ENCODE measurements around the gene CBLC. TPM values are rescaled to one million over a fixed set of nuclear protein-coding genes. Genes with fewer than 3 reads are reported as not detected.
"Not testable (repeated sequence)": the region's sequence is repeated elsewhere in the genome, so short reads cannot be mapped to it uniquely, and the experiment has no call there.

CBLC gene
- polyA plus RNA-seq, 1 experiment = not detected

DNA sequence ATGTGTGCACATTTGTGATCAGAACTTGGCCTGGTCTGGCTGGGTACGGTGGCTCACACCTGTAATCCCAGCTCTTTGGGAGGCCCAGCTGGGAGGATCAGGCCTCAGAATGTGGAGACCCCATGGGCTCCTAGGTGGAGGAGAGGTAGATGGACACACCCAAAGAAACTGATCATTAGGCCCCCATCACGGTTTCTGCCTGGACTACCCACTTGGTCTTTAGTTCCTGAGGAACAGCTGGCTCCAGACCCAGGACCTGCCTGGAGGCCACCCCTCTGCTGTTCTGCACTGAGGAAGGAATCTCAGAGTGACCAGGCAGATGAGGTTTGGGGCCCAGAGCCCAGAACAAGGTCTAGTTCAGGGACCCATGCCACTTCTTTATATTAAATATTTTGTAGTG lies 1.5 kb downstream of the CBLC start:
- Histone ChIP-seq H3K27me3 (ENCODE audit: control insufficient read depth, insufficient read depth, low read length) (no peaks in the 10 kb centered on the region), H3K27ac (ENCODE audit: low read depth, low read length) (no peak overlapping the region), H3K4me3 (ENCODE audit: low read depth, low read length) (no peak overlapping the region), H3K9me3 (ENCODE audit: control insufficient read depth, insufficient read depth, low read length) (no peaks in the 10 kb centered on the region)
- CTCF ChIA-PET = interaction anchor here (2.5 kb wide), 2 partner anchors 8 to 67 kb away, joined by 10 to 13 read pairs; partner anchors contain the start of gene NECTIN2
- TF ChIP-seq, protein P1, sequence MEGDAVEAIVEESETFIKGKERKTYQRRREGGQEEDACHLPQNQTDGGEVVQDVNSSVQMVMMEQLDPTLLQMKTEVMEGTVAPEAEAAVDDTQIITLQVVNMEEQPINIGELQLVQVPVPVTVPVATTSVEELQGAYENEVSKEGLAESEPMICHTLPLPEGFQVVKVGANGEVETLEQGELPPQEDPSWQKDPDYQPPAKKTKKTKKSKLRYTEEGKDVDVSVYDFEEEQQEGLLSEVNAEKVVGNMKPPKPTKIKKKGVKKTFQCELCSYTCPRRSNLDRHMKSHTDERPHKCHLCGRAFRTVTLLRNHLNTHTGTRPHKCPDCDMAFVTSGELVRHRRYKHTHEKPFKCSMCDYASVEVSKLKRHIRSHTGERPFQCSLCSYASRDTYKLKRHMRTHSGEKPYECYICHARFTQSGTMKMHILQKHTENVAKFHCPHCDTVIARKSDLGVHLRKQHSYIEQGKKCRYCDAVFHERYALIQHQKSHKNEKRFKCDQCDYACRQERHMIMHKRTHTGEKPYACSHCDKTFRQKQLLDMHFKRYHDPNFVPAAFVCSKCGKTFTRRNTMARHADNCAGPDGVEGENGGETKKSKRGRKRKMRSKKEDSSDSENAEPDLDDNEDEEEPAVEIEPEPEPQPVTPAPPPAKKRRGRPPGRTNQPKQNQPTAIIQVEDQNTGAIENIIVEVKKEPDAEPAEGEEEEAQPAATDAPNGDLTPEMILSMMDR (IDR thresholded peaks at IDR 0.05; ENCODE audit: low read depth, low read length) = no peak
- no peak for DNase-seq (ENCODE audit: low read depth, low spot score)
- POLR2A ChIA-PET = interaction anchor here (0.7 kb wide), 1 partner anchor 124 kb away, joined by 3 read pairs; no protein-coding TSS in a partner anchor

DNA sequence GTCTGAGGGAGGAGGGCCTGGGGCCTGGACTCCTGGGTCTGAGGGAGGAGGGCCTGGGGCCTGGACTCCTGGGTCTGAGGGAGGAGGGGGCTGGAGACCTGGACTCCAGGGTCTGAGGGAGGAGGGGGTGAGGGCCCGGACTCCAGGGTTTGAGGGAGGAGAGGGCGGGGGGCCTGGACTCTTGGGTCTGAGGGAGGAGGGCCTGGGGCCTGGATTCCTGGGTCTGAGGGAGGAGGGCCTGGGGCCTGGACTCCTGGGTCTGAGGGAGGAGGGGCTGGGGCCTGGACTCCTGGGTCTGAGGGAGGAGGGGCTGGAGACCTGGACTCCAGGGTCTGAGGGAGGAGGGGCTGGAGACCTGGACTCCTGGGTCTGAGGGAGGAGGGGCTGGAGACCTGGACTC lies 4.0 kb downstream of the CBLC start:
- H3K27me3 ChIP-seq (ENCODE audit: control insufficient read depth, insufficient read depth, low read length); H3K9me3 ChIP-seq (ENCODE audit: control insufficient read depth, insufficient read depth, low read length); H3K27ac ChIP-seq (ENCODE audit: low read depth, low read length); H3K4me3 ChIP-seq (ENCODE audit: low read depth, low read length); POLR2A ChIA-PET; DNase-seq (ENCODE audit: low read depth, low spot score): not testable (repeated sequence)
- CTCF ChIA-PET = interaction anchor here (1.0 to 4.0 kb wide), 4 partner anchors 13 to 64 kb away, joined by 3 to 47 read pairs (median 22); partner anchors contain the start of gene NECTIN2

DNA sequence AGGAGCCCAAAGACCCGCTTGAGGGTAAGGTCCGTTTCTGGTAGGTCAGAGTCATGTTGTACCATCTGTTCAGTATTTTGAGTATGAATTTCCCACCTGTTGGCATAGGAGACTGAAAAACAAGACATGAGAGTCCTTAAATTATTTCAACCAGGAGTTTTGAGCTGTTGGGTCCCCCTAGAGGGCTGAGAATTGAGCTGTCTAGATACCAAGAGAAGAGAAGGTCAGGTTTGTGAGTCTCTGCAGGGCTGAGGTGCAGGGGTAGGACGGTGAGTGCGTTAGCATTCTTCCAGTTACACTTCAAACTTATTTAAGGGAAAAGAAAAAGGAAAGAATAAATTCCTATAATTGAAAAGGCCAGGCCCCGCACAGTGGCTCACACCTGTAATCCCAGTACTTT lies 5.0 kb downstream of the CBLC start:
- Histone ChIP-seq H3K27ac (ENCODE audit: low read depth, low read length) (no peak overlapping the region), H3K27me3 (ENCODE audit: control insufficient read depth, insufficient read depth, low read length) (no peaks in the 10 kb centered on the region), H3K4me3 (ENCODE audit: low read depth, low read length) (no peak overlapping the region), H3K9me3 (ENCODE audit: control insufficient read depth, insufficient read depth, low read length) (no peaks in the 10 kb centered on the region)
- TF ChIP-seq, protein P1 (IDR thresholded peaks at IDR 0.05; ENCODE audit: low read depth, low read length) = 0 out of 2 replicates have a peak, but pooled peaks have one; percentile 7
- no peak for DNase-seq (ENCODE audit: low read depth, low spot score)
- CTCF ChIA-PET = interaction anchor here (0.7 to 4.0 kb wide), 9 partner anchors 8 to 259 kb away, joined by 4 to 47 read pairs (median 20); partner anchors contain the start of gene NECTIN2
- POLR2A ChIA-PET = interaction anchor here (0.6 kb wide), 1 partner anchor 116 kb away, joined by 3 read pairs; no protein-coding TSS in a partner anchor

- H3K4me3 ChIP-seq (ENCODE audit: low read depth, low read length) = no peak overlapping the region
- ChIA-PET CTCF (interaction anchor here (0.5 to 4.0 kb wide), 27 partner anchors 9 to 1255 kb away, joined by 3 to 47 read pairs (median 6); partner anchors contain the start of gene NECTIN2), POLR2A (no interaction called here)
- TF ChIP-seq, protein P1 (IDR thresholded peaks at IDR 0.05; ENCODE audit: low read depth, low read length) = no peak
- H3K27me3 ChIP-seq (ENCODE audit: control insufficient read depth, insufficient read depth, low read length) = no peaks in the 10 kb centered on the region
- H3K27ac ChIP-seq (ENCODE audit: low read depth, low read length) = no peak overlapping the region
- no peak for DNase-seq (ENCODE audit: low read depth, low spot score)
- no peaks in the 10 kb centered on the region for H3K9me3 ChIP-seq (ENCODE audit: control insufficient read depth, insufficient read depth, low read length)
Observed at GRCh38 chr19:44783545-44783944, 5.9 kb downstream of the CBLC start.

DNA sequence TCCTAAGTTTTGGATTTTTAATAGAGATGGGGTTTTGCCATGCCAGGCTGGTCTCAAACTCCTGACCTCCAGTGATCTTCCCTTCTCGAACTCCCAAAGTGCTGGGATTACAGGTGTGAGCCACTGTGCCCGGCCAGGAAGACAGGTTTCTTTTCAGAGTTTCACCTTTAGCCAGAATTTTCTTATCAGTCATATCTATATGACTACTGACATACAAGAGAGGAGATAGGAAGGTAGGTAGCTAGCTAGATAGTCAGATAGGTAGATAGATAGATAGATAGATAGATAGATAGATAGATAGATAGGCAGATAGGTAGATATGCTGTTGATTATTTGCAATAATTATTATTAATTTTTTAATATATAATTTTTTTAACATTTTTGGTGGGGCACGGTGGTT lies 7.6 kb downstream of the CBLC start:
- CTCF ChIA-PET = interaction anchor here (0.6 to 4.0 kb wide), 17 partner anchors 11 to 166 kb away, joined by 3 to 47 read pairs (median 7); partner anchors contain the start of genes BCAM and NECTIN2
- no peaks in the 10 kb centered on the region for H3K27me3 ChIP-seq (ENCODE audit: control insufficient read depth, insufficient read depth, low read length)
- POLR2A ChIA-PET = no interaction called here

More for the DNA sequence above, 7.6 kb downstream of the CBLC start:
- TF ChIP-seq, protein P1 (IDR thresholded peaks at IDR 0.05; ENCODE audit: low read depth, low read length) = no peak
- Histone ChIP-seq H3K27ac (ENCODE audit: low read depth, low read length) (no peak overlapping the region), H3K9me3 (ENCODE audit: control insufficient read depth, insufficient read depth, low read length) (no peaks in the 10 kb centered on the region), H3K4me3 (ENCODE audit: low read depth, low read length) (no peak overlapping the region)
- no peak for DNase-seq (ENCODE audit: low read depth, low spot score)
